ENCODE data around the gene BRPF1.

Gene BRPF1

DNA sequence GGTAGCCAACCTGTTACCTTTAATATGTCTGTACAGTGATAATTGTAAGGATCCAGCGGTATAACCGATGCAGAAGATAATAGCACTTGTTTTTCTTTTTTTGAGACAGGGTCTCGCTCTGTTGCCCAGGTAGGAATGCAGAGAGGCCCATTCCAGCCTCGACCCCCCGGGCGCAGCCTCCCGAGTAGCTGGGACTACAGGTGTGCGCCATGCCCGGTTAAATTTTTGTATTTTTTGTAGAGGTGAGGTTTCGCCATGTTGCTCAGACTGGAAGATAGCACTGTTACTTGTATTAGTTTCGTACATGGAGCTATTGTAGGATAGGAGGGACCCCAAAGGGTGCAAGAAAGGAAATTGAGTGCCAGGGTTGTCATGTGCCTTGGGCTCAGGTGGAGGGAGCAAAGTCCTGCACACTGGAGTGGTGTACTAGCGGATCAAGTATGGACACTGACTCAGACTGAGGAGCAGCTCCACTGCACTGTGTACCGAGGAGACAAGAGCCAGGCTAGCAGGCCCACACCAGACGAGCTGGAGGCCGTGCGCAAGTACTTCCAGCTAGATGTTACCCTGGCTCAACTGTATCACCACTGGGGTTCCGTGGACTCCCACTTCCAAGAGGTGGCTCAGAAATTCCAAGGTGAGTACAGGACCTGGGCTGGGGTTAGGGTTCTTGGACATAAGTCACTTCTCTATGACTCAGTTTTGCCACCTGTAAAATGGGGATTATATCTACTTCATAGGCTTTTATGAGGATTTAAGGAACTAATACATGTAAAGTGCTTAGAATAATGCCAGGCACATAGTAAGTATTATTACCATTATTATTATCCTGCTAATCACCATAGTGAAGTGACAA is 19.2 kb downstream of the BRPF1 start:
- TF ChIP-seq, protein P1, sequence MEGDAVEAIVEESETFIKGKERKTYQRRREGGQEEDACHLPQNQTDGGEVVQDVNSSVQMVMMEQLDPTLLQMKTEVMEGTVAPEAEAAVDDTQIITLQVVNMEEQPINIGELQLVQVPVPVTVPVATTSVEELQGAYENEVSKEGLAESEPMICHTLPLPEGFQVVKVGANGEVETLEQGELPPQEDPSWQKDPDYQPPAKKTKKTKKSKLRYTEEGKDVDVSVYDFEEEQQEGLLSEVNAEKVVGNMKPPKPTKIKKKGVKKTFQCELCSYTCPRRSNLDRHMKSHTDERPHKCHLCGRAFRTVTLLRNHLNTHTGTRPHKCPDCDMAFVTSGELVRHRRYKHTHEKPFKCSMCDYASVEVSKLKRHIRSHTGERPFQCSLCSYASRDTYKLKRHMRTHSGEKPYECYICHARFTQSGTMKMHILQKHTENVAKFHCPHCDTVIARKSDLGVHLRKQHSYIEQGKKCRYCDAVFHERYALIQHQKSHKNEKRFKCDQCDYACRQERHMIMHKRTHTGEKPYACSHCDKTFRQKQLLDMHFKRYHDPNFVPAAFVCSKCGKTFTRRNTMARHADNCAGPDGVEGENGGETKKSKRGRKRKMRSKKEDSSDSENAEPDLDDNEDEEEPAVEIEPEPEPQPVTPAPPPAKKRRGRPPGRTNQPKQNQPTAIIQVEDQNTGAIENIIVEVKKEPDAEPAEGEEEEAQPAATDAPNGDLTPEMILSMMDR (IDR thresholded peaks at IDR 0.05; ENCODE audit: low read length, missing control alignments) = no peak
- H3K4me3 ChIP-seq (replicated peaks; ENCODE audit: low read depth, low read length) = peak overlapping the region; percentile 68
- no peak for DNase-seq (ENCODE audit: low read depth)

DNA sequence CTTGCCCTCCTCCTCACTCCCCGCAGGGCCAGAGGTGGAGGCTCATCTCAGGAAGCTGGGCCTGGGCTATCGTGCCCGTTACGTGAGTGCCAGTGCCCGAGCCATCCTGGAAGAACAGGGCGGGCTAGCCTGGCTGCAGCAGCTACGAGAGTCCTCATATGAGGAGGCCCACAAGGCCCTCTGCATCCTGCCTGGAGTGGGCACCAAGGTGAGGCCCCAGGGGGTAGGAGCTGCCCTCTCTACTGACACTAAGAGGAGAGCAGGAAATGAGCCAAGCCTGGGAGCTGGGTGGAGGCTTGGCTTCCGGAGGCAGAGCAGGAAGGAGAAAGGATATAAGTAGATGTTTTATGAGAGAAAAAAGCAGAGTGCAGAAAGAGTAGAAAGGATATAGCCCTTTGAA is 23.1 kb downstream of the BRPF1 start:
- TF ChIP-seq, protein P1 (IDR thresholded peaks at IDR 0.05; ENCODE audit: low read length, missing control alignments) = no peak
- no peak overlapping the region for H3K4me3 ChIP-seq (replicated peaks; ENCODE audit: low read depth, low read length)
- DNase-seq (ENCODE audit: low read depth) = no peak

DNA sequence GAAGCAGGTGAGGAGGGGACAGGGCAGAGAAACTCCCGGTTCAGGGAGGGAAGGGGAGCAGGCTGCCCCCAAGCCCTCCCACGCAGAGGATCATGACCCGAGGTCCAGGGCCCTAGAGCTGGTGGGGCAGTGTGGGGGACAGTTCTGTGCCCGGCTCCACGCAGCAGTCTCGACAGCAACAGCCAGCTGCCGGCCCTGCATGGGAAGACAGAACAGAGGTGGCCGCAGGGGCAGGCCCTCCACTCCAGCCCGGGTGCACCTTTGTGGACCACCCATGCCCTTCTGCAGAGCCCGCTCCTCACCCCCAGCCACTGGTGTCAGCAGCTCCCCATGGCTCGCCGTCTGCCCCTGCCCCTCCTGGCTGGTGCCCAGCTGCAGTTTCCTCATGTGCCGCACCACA is 25.9 kb downstream of the BRPF1 start:
- H3K4me3 ChIP-seq (replicated peaks; ENCODE audit: low read depth, low read length) = no peak overlapping the region
- no peak for DNase-seq (ENCODE audit: low read depth)
- TF ChIP-seq, protein P1 (IDR thresholded peaks at IDR 0.05; ENCODE audit: low read length, missing control alignments) = no peak

DNA sequence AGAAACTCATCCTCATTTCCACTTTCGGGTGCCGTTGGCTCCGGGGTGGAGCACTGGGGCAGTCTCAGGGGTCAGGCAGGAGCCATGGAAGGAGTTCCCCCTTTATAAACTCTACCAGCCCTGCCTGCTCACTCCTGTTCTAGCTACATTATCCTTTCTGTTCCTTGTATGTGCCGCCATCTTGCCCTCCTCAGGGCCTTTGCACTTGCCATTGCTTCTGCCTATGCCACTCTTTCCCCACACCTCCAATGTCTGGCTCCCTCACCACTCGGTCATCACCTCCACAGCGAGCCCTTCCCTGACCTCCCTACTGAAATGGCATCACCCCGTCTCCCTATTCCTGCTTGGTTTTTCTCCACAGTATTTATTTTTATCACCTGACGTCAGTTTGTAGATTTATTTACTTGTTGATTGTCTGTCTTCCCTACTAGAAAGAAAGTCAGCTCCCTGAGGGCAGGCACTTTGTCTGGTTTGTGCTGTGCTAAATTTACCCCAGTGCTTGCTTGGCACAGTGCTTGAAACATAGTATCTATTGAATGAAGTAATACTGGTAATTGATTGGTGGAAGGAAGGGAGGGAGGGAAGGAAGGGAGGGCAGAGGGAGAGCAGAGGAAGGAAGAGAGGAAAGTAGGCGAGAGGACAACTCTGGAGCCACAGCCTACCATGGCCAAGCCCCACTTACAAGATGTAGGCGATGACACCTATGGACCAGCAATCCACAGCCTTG is 29.4 kb downstream of the BRPF1 start:
- no peak overlapping the region for H3K4me3 ChIP-seq (replicated peaks; ENCODE audit: low read depth, low read length)
- TF ChIP-seq, protein P1 (IDR thresholded peaks at IDR 0.05; ENCODE audit: low read length, missing control alignments) = no peak
- DNase-seq (ENCODE audit: low read depth) = no peak

DNA sequence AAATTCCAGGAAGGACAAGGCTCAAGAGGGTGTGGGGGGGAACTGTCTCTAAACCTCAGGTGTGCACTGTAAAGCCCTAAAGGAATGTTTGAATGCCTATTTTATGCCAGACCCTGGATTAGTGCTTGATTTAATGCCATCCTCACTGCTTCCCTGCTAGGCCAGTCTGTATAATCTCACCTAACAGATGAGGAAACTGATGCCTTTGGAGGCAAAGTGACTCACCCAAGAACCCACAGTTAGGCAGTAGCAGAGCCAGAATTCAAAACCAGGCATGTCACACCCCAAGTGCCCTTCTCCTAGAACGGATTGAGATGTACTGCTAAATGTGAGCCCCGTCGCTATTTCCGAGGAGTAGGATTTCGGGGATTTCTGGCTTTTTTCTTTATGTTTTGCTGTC is 30.4 kb downstream of the BRPF1 start:
- DNase-seq (ENCODE audit: low read depth) = no peak
- TF ChIP-seq, protein P1 (IDR thresholded peaks at IDR 0.05; ENCODE audit: low read length, missing control alignments) = no peak
- no peak overlapping the region for H3K4me3 ChIP-seq (replicated peaks; ENCODE audit: low read depth, low read length)

DNA sequence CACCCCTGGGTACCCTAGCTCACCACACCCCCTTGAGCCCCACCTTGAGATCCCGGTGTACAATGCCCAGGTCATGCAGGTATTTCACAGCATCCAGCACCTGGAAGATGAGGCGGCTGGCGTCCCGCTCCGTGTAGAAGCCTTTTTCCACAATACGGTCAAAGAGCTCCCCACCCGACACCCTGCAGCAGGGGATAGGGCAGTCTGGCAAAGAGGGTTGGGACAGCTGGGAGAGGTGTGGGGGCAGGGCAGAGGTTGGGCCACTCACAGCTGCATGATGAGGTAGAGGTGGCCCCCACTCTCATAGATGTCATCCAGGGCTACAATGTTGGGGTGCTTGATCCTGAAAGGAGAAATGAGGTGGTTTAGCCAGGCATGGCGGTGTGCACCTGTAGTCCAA is 31.3 kb downstream of the BRPF1 start:
- DNase-seq (ENCODE audit: low read depth) = no peak
- TF ChIP-seq, protein P1 (IDR thresholded peaks at IDR 0.05; ENCODE audit: low read length, missing control alignments) = no peak

More for the DNA sequence above, 31.3 kb downstream of the BRPF1 start:
- no peak overlapping the region for H3K4me3 ChIP-seq (replicated peaks; ENCODE audit: low read depth, low read length)
